Activated T-cell treated with anti-CD3 and anti-CD28 coated beads, Interleukin-2, amount 50 U/mL, for 48 hours (primary cell): ENCODE results near the gene RFTN1.
A peak's percentile ranks its signal among the peaks of the same experiment; 100 is the strongest.

Experiments used
- DNase-seq, 2 experiments: peaks; one replicate each; pipeline ENCODE4 v3.0.0-alpha.2; 2020

Gene RFTN1

GRCh38 chr3:16485395-16485992, 28.0 kb downstream of the RFTN1 start:
- DNase-seq = no peak

GRCh38 chr3:16484984-16485383, 28.5 kb downstream of the RFTN1 start:
- DNase-seq = no peak

- DNase-seq = no peak
These were observed 29.3 kb downstream of the RFTN1 start for GRCh38 chr3:16484216-16484615.

- no peak for DNase-seq
These were observed 30.5 kb downstream of the RFTN1 start for GRCh38 chr3:16482770-16483531.

GRCh38 chr3:16482194-16482769, 31.2 kb downstream of the RFTN1 start:
- no peak for DNase-seq

DNA sequence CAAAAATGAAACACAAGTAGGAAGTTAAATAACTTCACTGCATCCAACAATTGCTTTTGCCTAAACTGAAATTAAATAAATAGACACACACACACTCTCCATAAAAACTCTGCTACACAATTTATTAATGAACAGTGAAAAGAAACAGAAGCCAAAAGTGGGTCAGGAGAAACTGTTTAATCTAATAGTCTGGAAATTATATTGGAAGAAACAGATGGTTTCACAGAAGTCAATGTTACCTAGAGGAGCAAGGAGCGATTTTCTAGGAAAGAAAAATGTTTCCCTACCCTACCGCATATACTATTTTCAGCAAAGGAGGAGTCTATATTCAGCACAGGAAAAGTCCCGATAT, 32.0 kb downstream of the RFTN1 start:
- no peak for DNase-seq

DNA sequence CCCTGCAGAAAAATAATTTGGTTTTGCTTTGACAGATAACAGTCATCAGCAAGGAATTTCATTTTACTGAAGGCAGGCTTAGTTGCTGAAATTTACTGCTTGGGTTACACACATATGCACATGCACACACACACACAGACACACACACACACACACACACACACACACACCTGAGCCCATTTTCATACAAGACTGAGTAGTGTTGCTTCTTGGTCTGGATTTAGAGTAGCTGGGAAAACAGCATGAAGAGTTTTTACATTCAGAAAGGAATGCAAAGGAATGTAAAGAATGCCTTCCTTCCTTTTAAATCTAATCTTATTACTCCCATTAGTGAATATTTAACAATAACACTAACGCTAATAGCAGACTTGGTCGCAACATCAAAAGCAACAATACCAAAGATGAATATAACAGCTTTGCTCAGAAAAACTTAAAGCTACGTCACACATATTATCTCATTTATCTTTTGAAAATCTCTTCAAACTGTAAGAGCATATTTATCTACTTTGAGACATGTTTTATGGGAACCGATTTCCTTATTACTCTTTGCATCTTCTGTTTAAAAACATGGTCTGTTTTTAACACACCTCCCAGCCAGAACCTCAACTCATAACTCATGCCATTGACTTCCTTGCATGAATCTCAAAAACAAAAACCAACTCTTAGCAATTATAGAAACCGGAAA, 32.5 kb downstream of the RFTN1 start:
- DNase-seq = no peak

- no peak for DNase-seq
These were observed 35.0 kb downstream of the RFTN1 start for GRCh38 chr3:16478516-16478915.

DNA sequence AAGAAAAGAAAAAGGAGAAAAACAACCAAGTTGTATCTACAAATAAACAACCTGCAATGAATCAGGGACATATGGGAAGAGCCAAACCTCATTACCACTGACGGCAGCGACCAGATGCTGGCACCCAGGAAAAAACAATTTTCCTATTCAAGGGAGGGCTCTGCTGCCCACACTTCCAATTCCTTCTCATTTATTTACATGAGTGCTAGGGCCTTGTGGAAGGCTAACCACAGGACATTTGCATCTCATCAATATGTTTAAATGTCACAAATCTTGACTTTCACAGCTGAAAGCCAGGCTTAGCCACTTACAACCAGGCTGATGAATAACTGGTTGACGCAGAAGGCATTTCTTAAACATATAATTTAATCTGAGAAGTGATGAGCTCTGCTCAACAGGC, 36.0 kb downstream of the RFTN1 start:
- no peak for DNase-seq

GRCh38 chr3:16477056-16477455, 36.4 kb downstream of the RFTN1 start:
- DNase-seq = no peak

- DNase-seq = no peak
These were observed 36.9 kb downstream of the RFTN1 start for GRCh38 chr3:16476636-16477035.

- no peak for DNase-seq
These were observed 37.7 kb downstream of the RFTN1 start for GRCh38 chr3:16475766-16476165.

GRCh38 chr3:16474920-16475319, 38.6 kb downstream of the RFTN1 start:
- no peak for DNase-seq

- DNase-seq = no peak
These were observed 39.3 kb downstream of the RFTN1 start for GRCh38 chr3:16474216-16474615.

- no peak for DNase-seq
These were observed 40.9 kb downstream of the RFTN1 start for GRCh38 chr3:16472593-16472992.

DNA sequence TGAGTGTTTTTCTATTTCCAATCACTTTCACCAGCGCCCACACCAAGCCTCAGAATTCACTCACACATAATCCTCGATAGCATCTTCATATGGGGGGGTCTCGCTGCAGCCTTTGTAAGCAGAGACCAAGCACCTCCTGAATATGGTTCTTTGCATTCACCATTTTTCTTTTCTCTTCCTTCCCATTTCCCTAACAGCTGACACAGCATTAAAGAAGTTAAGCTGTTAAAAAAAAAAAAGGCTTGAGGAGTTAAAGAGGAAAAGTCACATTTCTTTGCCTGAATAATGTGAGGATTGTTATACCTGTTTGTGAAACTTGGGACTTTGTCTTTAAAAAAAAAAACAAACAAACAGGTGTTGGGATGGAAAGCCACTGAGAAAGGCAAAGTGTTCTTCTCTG, 41.6 kb downstream of the RFTN1 start:
- no peak for DNase-seq

DNA sequence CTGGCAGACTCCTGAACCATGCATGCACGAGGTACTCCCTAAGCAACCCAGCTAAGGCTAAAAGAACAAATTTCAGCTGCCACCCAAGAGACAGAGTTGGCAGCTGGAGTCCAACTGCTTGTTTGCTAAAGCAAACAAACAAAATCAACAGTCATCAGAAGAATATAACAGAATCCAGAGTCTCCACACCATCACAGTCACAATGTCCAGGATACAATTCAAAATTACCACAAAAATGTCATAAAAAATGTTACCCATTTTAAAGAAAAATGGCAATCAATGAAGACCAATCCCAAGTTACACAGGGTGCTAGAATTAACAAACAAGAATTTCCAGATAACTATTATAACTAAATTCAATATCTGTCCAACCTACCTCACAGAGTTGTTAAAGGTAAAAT, 42.9 kb downstream of the RFTN1 start:
- no peak for DNase-seq

- DNase-seq = no peak
These were observed 45.0 kb downstream of the RFTN1 start for GRCh38 chr3:16468336-16469098.

- DNase-seq = no peak
These were observed 45.5 kb downstream of the RFTN1 start for GRCh38 chr3:16468002-16468335.

GRCh38 chr3:16467393-16467792, 46.1 kb downstream of the RFTN1 start:
- DNase-seq = peak; percentile 54 to 55

DNA sequence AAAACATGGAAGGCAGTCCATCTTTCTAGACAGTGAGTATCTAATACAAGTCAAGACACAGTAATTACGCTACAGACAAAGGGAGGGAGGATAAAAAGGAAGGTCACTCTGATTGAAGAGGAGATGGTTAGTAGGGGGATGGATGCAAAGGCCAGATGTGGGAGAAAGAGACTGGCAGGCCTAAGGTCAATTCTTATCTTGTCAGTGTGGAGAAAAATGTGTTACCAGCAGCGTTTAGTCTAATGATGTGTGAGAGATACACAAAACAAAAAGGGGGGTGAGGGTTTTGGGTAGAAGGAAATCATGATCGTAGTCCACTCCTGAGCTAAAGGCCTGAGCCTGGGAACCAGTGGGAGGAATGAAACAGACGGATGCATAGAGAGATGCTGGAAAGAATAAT, 46.7 kb downstream of the RFTN1 start:
- no peak for DNase-seq

- DNase-seq = no peak
These were observed 48.9 kb downstream of the RFTN1 start for GRCh38 chr3:16464511-16465148.

DNA sequence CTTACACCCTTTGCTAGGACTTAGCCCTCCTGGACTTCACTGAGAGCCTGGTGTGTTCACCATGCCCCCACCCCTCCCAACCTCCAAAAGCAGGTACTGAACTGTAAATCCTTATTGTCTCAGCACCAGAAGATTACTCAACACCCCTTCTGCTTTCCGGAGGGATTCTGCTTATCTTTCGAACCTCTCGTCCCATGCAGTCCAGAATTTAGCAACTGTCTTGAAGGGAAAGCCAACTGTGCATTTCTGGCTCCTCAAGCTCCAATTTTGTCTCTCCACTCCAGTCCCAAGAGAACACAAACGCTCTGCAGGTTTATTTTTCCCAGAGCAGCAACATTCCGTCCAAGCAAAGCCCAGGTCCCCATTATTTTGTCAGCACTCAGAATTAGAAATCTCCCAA, 49.6 kb downstream of the RFTN1 start:
- no peak for DNase-seq
